HepG2 (cell line): ENCODE data around the gene EYA2. TPM values are rescaled to one million over a fixed set of nuclear protein-coding genes. Genes with fewer than 3 reads are reported as not detected.

Experiments
- ATAC-seq: fragments of 200-7000 bp; cut with Tn5 transposase; 3 replicates; pipeline ENCODE4 v1.9.1; 2020; ENCODE audit warnings: mild to moderate bottlenecking, moderate library complexity
- BruUV-seq: library from RNA; stranded (reverse); fragments of 400-500 nt; replicated peaks from 2 replicates; lab custom pipeline; 2021; lab: Mats Ljungman, UMichigan
- CTCF ChIA-PET: fragments of 300-600 bp; formaldehyde crosslinking; extraction: SDS; loops from one replicate; lab custom pipeline; 2021; ENCODE audit warnings: low total read pairs, inconsistent platforms, low intra/inter-chr PET ratio; lab: Yijun Ruan, JAX
- POLR2A ChIA-PET: fragments of 350-600 bp; sonication (Branson Sonifier 250); formaldehyde crosslinking; loops from one replicate; lab custom pipeline; 2020; ENCODE audit warnings: antibody characterized with exemption, inconsistent platforms; lab: Yijun Ruan, JAX
- DNase-seq: peaks from one replicate; pipeline ENCODE4 v3.0.0-alpha.2; 2015; ENCODE audit warnings: low spot score
- FAIRE-seq: peaks from 3 replicates; lab custom pipeline; 2011; peaks lifted over from hg19 to GRCh38; lab: Jason Lieb, UNC
- H2AFZ ChIP-seq: one replicate; pipeline ENCODE4 v1.6.1; 2011; ENCODE audit warnings: low read length, inconsistent platforms
- H3K27ac ChIP-seq: fragments of 300-600 bp; 3 replicates; pipeline ENCODE4 v1.8.0; 2011; ENCODE audit warnings: mixed run types, mild to moderate bottlenecking, mixed read lengths, low read length, inconsistent platforms; ENCODE audit not compliant: insufficient read depth; ENCODE audit errors: extremely low read length
- H3K27me3 ChIP-seq, 2 experiments: fragments of 200-600 bp in 1 of 2; 2 replicates in 1 of 2; 3 replicates in 1 of 2; pipeline versions ENCODE4 v1.6.0 to v1.8.0; 2011; ENCODE audit warnings: low read length in 2 of 2, mild to moderate bottlenecking in 2 of 2, moderate library complexity in 2 of 2, inconsistent platforms in 1 of 2; ENCODE audit not compliant: insufficient read depth in 2 of 2, control insufficient read depth in 1 of 2
- H3K36me3 ChIP-seq, 2 experiments: fragments of 200-600 bp in 1 of 2; replicated peaks in 1 of 2; 2 replicates in 1 of 2; 3 replicates in 1 of 2; pipeline versions ENCODE4 v1.5.1 to v1.8.0; 2011; ENCODE audit warnings: low read length in 2 of 2, inconsistent platforms in 1 of 2; ENCODE audit not compliant: insufficient read depth in 2 of 2, control insufficient read depth in 1 of 2
- H3K4me1 ChIP-seq: 2 replicates; pipeline ENCODE4 v1.5.1; 2012; ENCODE audit warnings: low read length, inconsistent platforms; ENCODE audit not compliant: insufficient read depth
- H3K4me2 ChIP-seq: 2 replicates; pipeline ENCODE4 v1.6.0; 2011; ENCODE audit warnings: low read depth, low read length, inconsistent platforms
- H3K4me3 ChIP-seq, 3 experiments: fragments of 200-600 bp in 1 of 3; sonication (generic), shearing (Covaris generic) in 1 of 3; replicated peaks in 1 of 3; 2 replicates each; pipeline ENCODE4 v1.5.1; 2011 to 2016; ENCODE audit warnings: low read length in 3 of 3, inconsistent platforms in 2 of 3, low read depth in 2 of 3, mild to moderate bottlenecking in 2 of 3, control low read depth in 1 of 3, mixed read lengths in 1 of 3; ENCODE audit not compliant: insufficient read depth in 1 of 3
- H3K79me2 ChIP-seq: one replicate; pipeline ENCODE4 v1.6.1; 2011; ENCODE audit warnings: low read length, inconsistent platforms; ENCODE audit not compliant: insufficient read depth
- H3K9ac ChIP-seq: 2 replicates; pipeline ENCODE4 v1.6.0; 2011; ENCODE audit warnings: mild to moderate bottlenecking, low read depth, low read length, inconsistent platforms; ENCODE audit not compliant: insufficient read depth
- H3K9me3 ChIP-seq: 2 replicates; pipeline ENCODE4 v1.5.1; 2012; ENCODE audit warnings: mild to moderate bottlenecking, low read length
- H4K20me1 ChIP-seq: 2 replicates; pipeline ENCODE4 v1.6.0; 2011; ENCODE audit warnings: inconsistent platforms, mild to moderate bottlenecking, low read length, moderate library complexity; ENCODE audit not compliant: insufficient read depth
- E2F1 ChIP-seq: sonication (generic); formaldehyde crosslinking; IDR thresholded peaks from 2 replicates; pipeline ENCODE4 v1.5.0; 2020; ENCODE audit warnings: missing genetic modification reagents
- GMEB2 ChIP-seq: IDR thresholded peaks from 2 replicates; pipeline ENCODE4 v1.6.1; 2016; ENCODE audit warnings: missing biosample characterization, missing genetic modification reagents, low read depth
- KAT8 ChIP-seq: IDR thresholded peaks from 2 replicates; pipeline ENCODE4 v1.6.1; 2016; ENCODE audit warnings: missing genetic modification reagents, missing compliant biosample characterization
- NFIC ChIP-seq: IDR thresholded peaks from 2 replicates; pipeline ENCODE4 v1.6.1; 2012; ENCODE audit warnings: mild to moderate bottlenecking, low read length, inconsistent platforms
- SP1 ChIP-seq, 2 experiments: fragments of 450-650 bp in 1 of 2; sonication (generic) in 1 of 2; formaldehyde crosslinking in 1 of 2; IDR thresholded peaks; 2 replicates each; pipeline versions ENCODE4 v1.4.0 to v1.6.1; 2016 to 2020; ENCODE audit warnings: missing genetic modification reagents in 1 of 2
- ZBTB43 ChIP-seq: sonication (generic); formaldehyde crosslinking; conservative IDR thresholded peaks from 2 replicates; pipeline ENCODE4 v1.4.0; 2020; ENCODE audit warnings: missing genetic modification reagents
- ZNF331 ChIP-seq: sonication (generic); formaldehyde crosslinking; IDR thresholded peaks from 2 replicates; pipeline ENCODE4 v1.4.0; 2020; ENCODE audit warnings: missing genetic modification reagents
- ZNF563 ChIP-seq: sonication (generic); formaldehyde crosslinking; IDR thresholded peaks from 2 replicates; pipeline ENCODE4 v1.8.0; 2022; ENCODE audit warnings: mild to moderate bottlenecking, moderate library complexity, missing genetic modification reagents
- ZNF687 ChIP-seq: sonication (generic); formaldehyde crosslinking; IDR thresholded peaks from 2 replicates; pipeline ENCODE4 v1.5.1; 2020; ENCODE audit warnings: mild to moderate bottlenecking, missing genetic modification reagents, moderate library complexity
- ZNF850 ChIP-seq: sonication (generic); formaldehyde crosslinking; conservative IDR thresholded peaks from 2 replicates; pipeline ENCODE4 v1.9.0; 2021; ENCODE audit warnings: mild to moderate bottlenecking, missing genetic modification reagents
- WGBS: methylation state at CpG from one replicate; pipeline ENCODE4 v1.1.6; 2017; ENCODE audit warnings: low lambda C conversion rate; 5-methylcytosine and 5-hydroxymethylcytosine counted together
- in situ Hi-C: cut with HindIII; loops from 2 replicates; pipeline ENCODE4 v1.10.0; 2017; ENCODE audit warnings: low pct_unique_long_range_greater_than_20kb; ENCODE audit not compliant: extremely low pct_ligation_motif_present
- intact Hi-C: fragments of 100-400 bp; cut with micrococcal nuclease; formaldehyde crosslinking; loops from one replicate; pipeline ENCODE4 v1.10.0; 2022; ENCODE audit not compliant: unreplicated experiment
- polyA plus RNA-seq, 8 experiments: library from polyadenylated mRNA; depleted of rRNA in 3 of 8; stranded (reverse) in 7 of 8; unstranded in 1 of 8; fragments of >200 nt; fragmentation: Illumina TruSeq in 4 of 8; extraction: Trizol in 4 of 8; gene quantifications; 2 replicates each; pipeline versions ENCODE4 v1.2.1 to v1.2.3, GENCODE V29; 2011 to 2016; ENCODE audit warnings: low read depth in 4 of 8, missing spikeins in 1 of 8, mixed read lengths in 1 of 8; ENCODE audit not compliant: insufficient read depth in 1 of 8
- total RNA-seq, 5 experiments: library from RNA; depleted of rRNA; stranded (reverse); fragments of >200 nt; fragmentation: Illumina TruSeq; extraction: Trizol; gene quantifications; 2 replicates each; pipeline ENCODE4 v1.2.3, GENCODE V29; 2016; ENCODE audit warnings: low read depth in 1 of 5

EYA2 gene
- total and polyA plus RNA-seq, 2 of the 13 experiments (the other 11 are each of a cell fraction or from before 2014, with no cell fraction given): not detected

GRCh38 chr20:47202733-47203667 lies 308.4 kb downstream of the EYA2 start:
- 0 out of 5 replicates have a peak, but pooled peaks cover under 1 to 1% of the 10 kb centered on the region in 2 experiments for H3K36me3 ChIP-seq
- H3K4me2 ChIP-seq: peak overlapping the region; percentile 81
- no peaks in the 10 kb centered on the region for H3K79me2 ChIP-seq
- no peaks in the 10 kb centered on the region for H3K9me3 ChIP-seq
- FAIRE-seq: peak; percentile 69
- intact Hi-C loops: no loop called here
- H3K27me3 ChIP-seq: no peaks in the 10 kb centered on the region
- peak; percentile 62 for ATAC-seq
- no TSS peak for BruUV-seq
- peak overlapping the region; percentile 62 for H2AFZ ChIP-seq
- 11% methylated on average over 8 of the region's 10 CpGs for WGBS
- peak; percentile 89 for DNase-seq
- H4K20me1 ChIP-seq: no peaks in the 10 kb centered on the region
- CTCF ChIA-PET: no interaction called here
- in situ Hi-C loops: no loop called here
- peak overlapping the region; percentile 70 for H3K27ac ChIP-seq
- H3K4me3 ChIP-seq: peak overlapping the region; percentile 25 to 55 (median 26); a peak in 5 of 6 replicates
- peak overlapping the region; percentile 50 for H3K9ac ChIP-seq
- POLR2A ChIA-PET: interaction anchor here (0.6 to 4.3 kb wide), 8 partner anchors 10 to 540 kb away, joined by 3 to 22 read pairs (median 5); partner anchors contain the start of gene ZMYND8
- H3K4me1 ChIP-seq: peaks cover 62% of the 10 kb centered on the region
- TF ChIP-seq E2F1 (CRISPR knock-in tag): no peak
- TF ChIP-seq ZNF563 (CRISPR knock-in tag): peak; percentile 67; the same call in 1 of the 2 replicates
- TF ChIP-seq ZNF687 (CRISPR knock-in tag): peak; percentile 82
- no peak for TF ChIP-seq NFIC
- TF ChIP-seq ZNF331 (CRISPR knock-in tag): no peak; the same call in 1 of the 2 replicates
- TF ChIP-seq SP1 (IDR thresholded peaks at IDR 0.05): no peak
- TF ChIP-seq SP1 (CRISPR knock-in tag; IDR thresholded peaks at IDR 0.05): peak; percentile 6; the same call in 1 of the 2 replicates
- TF ChIP-seq ZBTB43: 0 out of 2 replicates have a peak, but pooled peaks have one; percentile 21
- TF ChIP-seq ZNF850 (CRISPR knock-in tag): no peak
- no peak; the same call in 1 of the 2 replicates for TF ChIP-seq KAT8
- TF ChIP-seq GMEB2 (CRISPR knock-in tag): no peak
